Endodermal cell (in vitro differentiated cells): Measurements from ENCODE around the gene TSPAN15. TPM values are rescaled to one million over a fixed set of nuclear protein-coding genes. Genes with fewer than 3 reads are reported as not detected.
A peak's percentile ranks its signal among the peaks of the same experiment; 100 is the strongest.

Source experiments
- DNase-seq: peaks from one replicate; pipeline ENCODE4 v3.0.0-alpha.2; 2017
- H3K27ac ChIP-seq: 2 replicates; pipeline ENCODE4 v1.5.1; 2013; ENCODE audit warnings: mild to moderate bottlenecking, low read depth, low read length, moderate library complexity
- H3K27me3 ChIP-seq: 2 replicates; pipeline ENCODE4 v1.6.1; 2013; ENCODE audit warnings: mild to moderate bottlenecking, low read length, moderate library complexity; ENCODE audit not compliant: insufficient read depth, control insufficient read depth, poor library complexity, severe bottlenecking
- H3K36me3 ChIP-seq: 2 replicates; pipeline ENCODE4 v1.7.0; 2013; ENCODE audit warnings: mild to moderate bottlenecking, low read length, moderate library complexity; ENCODE audit not compliant: control insufficient read depth, insufficient read depth
- H3K4me1 ChIP-seq: one replicate; pipeline ENCODE4 v1.7.0; 2013; ENCODE audit warnings: low read length; ENCODE audit not compliant: control insufficient read depth, insufficient read depth
- H3K4me3 ChIP-seq: 2 replicates; pipeline ENCODE4 v1.5.1; 2013; ENCODE audit warnings: mild to moderate bottlenecking, low read length, moderate library complexity
- H3K9ac ChIP-seq: 2 replicates; pipeline ENCODE4 v1.6.1; 2013; ENCODE audit warnings: mild to moderate bottlenecking, low read length, moderate library complexity; ENCODE audit not compliant: poor library complexity, severe bottlenecking; ENCODE audit errors: extremely low read depth
- H3K9me3 ChIP-seq: 2 replicates; pipeline ENCODE4 v1.6.1; 2013; ENCODE audit warnings: mild to moderate bottlenecking, low read length, moderate library complexity; ENCODE audit not compliant: control insufficient read depth
- H3K27ac Mint-ChIP-seq: 2 replicates; pipeline ENCODE4 v1.8.0; 2020; ENCODE audit warnings: mixed read lengths
- H3K27me3 Mint-ChIP-seq: 2 replicates; pipeline ENCODE4 v1.8.0; 2021; ENCODE audit warnings: mild to moderate bottlenecking, mixed read lengths; ENCODE audit not compliant: insufficient read depth
- H3K36me3 Mint-ChIP-seq: 2 replicates; pipeline ENCODE4 v1.8.0; 2020; ENCODE audit warnings: low read depth, mixed read lengths
- H3K4me1 Mint-ChIP-seq: 2 replicates; pipeline ENCODE4 v1.8.0; 2020; ENCODE audit warnings: mixed read lengths
- H3K4me3 Mint-ChIP-seq: 2 replicates; pipeline ENCODE4 v1.8.0; 2020; ENCODE audit warnings: mild to moderate bottlenecking, moderate library complexity, mixed read lengths
- H3K9me3 Mint-ChIP-seq: 2 replicates; pipeline ENCODE4 v1.8.0; 2020; ENCODE audit warnings: mild to moderate bottlenecking, mixed read lengths
- WGBS, 2 experiments: methylation state at CpG; one replicate each; pipeline versions ENCODE4 v1.1.5 to v1.1.7; 2013; ENCODE audit warnings: missing lambda C conversion rate in 2 of 2, mixed read lengths in 1 of 2; ENCODE audit not compliant: insufficient coverage in 1 of 2, insufficient read length in 1 of 2; 5-methylcytosine and 5-hydroxymethylcytosine counted together
- total RNA-seq, 2 donors: library from RNA; stranded (reverse); fragmentation: NEBNext Ultra II Directional in 1 of 2; extraction: Animal tissue kit (Norgen Biotek cat#: 25700) in 1 of 2; gene quantifications; 2 replicates in 1 of 2; 3 replicates in 1 of 2; pipeline ENCODE4 v1.2.1, GENCODE V29; 2021
- TF ChIP-seq, protein P1 (sequence below): fragments of 200-600 bp; sonication (generic); conservative IDR thresholded peaks from 2 replicates; pipeline ENCODE4 v1.5.0; 2021; ENCODE audit warnings: antibody characterized with exemption, mild to moderate bottlenecking

TSPAN15 gene
- total RNA-seq, 2 donors from 2014 or later = 10.1 to 15.8 TPM

DNA sequence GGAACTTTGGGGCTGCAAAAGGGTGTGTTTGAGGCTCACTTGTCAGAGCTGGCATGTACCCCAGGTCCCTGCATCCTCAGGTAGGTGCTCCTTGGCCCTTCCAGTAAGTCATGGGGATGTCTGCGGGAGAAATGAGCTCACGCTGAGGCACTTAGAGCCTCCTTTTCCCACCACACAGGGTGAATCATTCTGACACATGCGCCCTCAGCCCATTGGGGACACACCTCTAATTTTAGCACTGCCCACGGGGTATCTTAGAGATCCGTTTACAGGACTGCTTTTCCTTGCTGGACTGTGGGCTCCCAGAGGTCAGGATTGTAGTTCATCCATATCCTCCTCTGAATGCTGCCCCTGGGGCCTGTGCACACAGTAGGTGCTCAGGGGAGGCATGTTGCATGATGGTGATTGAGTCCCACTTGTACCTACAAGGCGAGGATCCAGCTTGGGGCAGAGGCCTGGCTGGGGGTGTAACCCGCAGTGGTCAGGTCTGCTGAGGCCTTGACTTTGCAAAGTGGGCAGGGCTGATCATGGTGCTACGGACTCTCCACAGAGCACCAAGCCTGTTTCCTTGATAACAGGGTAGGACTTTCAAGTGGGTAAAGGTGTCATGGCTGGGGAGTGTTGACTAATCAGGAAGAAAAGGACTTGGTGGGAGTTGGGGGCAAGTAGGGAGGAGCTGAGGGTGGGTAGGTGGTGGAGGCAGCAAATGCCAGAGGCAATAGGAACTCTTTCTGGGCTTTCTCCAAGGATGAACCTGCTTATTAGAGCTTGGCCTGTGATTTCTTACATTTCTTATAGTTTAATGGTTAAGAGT, 5.8 kb downstream of the TSPAN15 start:
- Histone ChIP-seq H3K9ac (no peak overlapping the region), H3K36me3 (no peaks in the 10 kb centered on the region), H3K4me1 (peaks cover 2% of the 10 kb centered on the region), H3K4me3 (no peak overlapping the region), H3K9me3 (no peaks in the 10 kb centered on the region), H3K27ac (no peak overlapping the region), H3K27me3 (peaks cover 21% of the 10 kb centered on the region)
- Mint-ChIP-seq H3K36me3 (peaks cover 2% of the 10 kb centered on the region), H3K4me3 (no peak overlapping the region), H3K27ac (no peak overlapping the region), H3K9me3 (no peaks in the 10 kb centered on the region), H3K4me1 (no peaks in the 10 kb centered on the region), H3K27me3 (peaks cover 25% of the 10 kb centered on the region)
- TF ChIP-seq, protein P1, sequence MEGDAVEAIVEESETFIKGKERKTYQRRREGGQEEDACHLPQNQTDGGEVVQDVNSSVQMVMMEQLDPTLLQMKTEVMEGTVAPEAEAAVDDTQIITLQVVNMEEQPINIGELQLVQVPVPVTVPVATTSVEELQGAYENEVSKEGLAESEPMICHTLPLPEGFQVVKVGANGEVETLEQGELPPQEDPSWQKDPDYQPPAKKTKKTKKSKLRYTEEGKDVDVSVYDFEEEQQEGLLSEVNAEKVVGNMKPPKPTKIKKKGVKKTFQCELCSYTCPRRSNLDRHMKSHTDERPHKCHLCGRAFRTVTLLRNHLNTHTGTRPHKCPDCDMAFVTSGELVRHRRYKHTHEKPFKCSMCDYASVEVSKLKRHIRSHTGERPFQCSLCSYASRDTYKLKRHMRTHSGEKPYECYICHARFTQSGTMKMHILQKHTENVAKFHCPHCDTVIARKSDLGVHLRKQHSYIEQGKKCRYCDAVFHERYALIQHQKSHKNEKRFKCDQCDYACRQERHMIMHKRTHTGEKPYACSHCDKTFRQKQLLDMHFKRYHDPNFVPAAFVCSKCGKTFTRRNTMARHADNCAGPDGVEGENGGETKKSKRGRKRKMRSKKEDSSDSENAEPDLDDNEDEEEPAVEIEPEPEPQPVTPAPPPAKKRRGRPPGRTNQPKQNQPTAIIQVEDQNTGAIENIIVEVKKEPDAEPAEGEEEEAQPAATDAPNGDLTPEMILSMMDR = no peak
- WGBS, 2 experiments = 91 to 93% methylated on average over 7 to 8 of the region's 8 CpGs
- DNase-seq = peak; percentile 40

DNA sequence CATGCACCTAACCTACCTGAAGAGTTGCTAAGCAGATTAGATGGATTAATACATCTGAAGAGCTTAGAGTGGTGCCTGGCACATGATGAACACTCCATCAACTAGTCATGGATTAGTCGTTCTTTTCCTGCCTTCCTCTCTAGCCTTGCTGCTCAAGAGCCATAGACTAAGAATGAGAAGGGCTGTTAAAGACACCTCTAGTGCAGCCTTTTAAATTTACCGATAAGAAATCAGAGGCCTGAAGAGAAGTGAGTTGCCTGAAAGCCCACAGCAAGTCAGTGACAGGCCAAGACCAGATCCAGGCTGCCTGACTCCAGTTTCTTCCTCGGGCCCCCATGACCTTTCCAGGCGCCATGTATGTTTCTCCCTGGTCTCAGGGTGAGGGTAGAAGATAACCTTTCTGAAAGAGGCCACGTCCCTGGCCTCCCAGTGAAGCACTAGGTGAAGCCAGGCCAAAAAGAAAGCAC, 6.5 kb downstream of the TSPAN15 start:
- Histone ChIP-seq H3K9ac (no peak overlapping the region), H3K27ac (no peak overlapping the region)
- 89 to 91% methylated on average over 4 to 5 of the region's 5 CpGs for WGBS, 2 experiments

DNA sequence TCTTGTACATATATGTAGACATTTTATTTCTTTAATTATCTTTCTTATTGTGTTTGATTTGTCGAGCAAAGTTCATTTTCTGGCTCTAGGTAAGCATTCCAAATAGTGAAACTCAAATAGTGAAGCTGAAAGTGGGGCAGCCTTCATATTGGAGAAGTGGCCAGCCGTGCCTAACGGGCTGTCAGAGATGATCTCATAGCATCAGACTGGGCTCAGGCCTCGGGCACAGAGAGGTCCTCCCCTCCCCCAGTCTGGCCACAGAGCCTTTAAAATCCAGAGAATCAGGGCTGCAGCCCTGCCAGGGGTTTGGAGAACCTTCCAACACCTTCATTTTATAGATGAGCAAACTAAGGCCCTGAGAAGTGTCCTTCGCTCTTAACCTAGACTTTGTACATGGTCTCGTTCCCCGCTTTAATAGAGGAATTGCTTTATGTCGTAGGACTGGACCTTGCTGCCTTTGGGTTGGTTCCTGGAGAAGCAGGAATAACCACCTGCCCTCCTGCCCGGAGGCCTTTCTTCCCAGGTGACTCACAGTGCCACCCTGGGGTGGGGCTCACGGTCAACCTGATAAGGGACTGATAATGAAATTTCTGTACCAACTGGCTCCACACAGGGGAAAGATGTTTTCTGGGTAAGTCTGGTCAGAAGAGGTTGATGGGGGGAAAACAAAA, 7.3 kb downstream of the TSPAN15 start:
- Mint-ChIP-seq H3K36me3 (no peaks in the 10 kb centered on the region), H3K9me3 (no peaks in the 10 kb centered on the region), H3K27me3 (peaks cover 10% of the 10 kb centered on the region), H3K4me1 (no peaks in the 10 kb centered on the region), H3K4me3 (no peak overlapping the region), H3K27ac (no peak overlapping the region)
- TF ChIP-seq, protein P1 = no peak
- H3K4me3 ChIP-seq = no peak overlapping the region
- H3K36me3 ChIP-seq = no peaks in the 10 kb centered on the region
- H3K4me1 ChIP-seq = peaks cover 2% of the 10 kb centered on the region
- 85 to 93% methylated on average over 9 to 10 of the region's 10 CpGs for WGBS, 2 experiments
- H3K27ac ChIP-seq = no peak overlapping the region
- peak; percentile 32 for DNase-seq
- peaks cover 6% of the 10 kb centered on the region for H3K27me3 ChIP-seq
- no peak overlapping the region for H3K9ac ChIP-seq
- H3K9me3 ChIP-seq = no peaks in the 10 kb centered on the region

More for the DNA sequence above, 6.5 kb downstream of the TSPAN15 start:
- Mint-ChIP-seq H3K9me3 (no peaks in the 10 kb centered on the region), H3K4me3 (no peak overlapping the region), H3K36me3 (no peaks in the 10 kb centered on the region), H3K27ac (no peak overlapping the region), H3K27me3 (peaks cover 18% of the 10 kb centered on the region), H3K4me1 (no peaks in the 10 kb centered on the region)
- TF ChIP-seq, protein P1 = no peak
- peaks cover 2% of the 10 kb centered on the region for H3K4me1 ChIP-seq
- no peaks in the 10 kb centered on the region for H3K9me3 ChIP-seq
- H3K27me3 ChIP-seq = peaks cover 14% of the 10 kb centered on the region
- DNase-seq = peak; percentile 22
- H3K4me3 ChIP-seq = no peak overlapping the region
- no peaks in the 10 kb centered on the region for H3K36me3 ChIP-seq
